ENCODE measurements around the gene ALS2CL.

The ALS2CL gene

GRCh38 chr3:46716461-46717441, 23.3 kb upstream of the ALS2CL start:
- DNase-seq (ENCODE audit: low spot score) = peak; percentile 23

- DNase-seq (ENCODE audit: low spot score) = peak; percentile 17
These were observed 22.2 kb upstream of the ALS2CL start for GRCh38 chr3:46715507-46716175.

GRCh38 chr3:46714728-46715506, 21.4 kb upstream of the ALS2CL start:
- DNase-seq (ENCODE audit: low spot score) = no peak

- no peak for DNase-seq (ENCODE audit: low spot score)
These were observed 20.5 kb upstream of the ALS2CL start for GRCh38 chr3:46713898-46714552.

- no peak for DNase-seq (ENCODE audit: low spot score)
These were observed 19.8 kb upstream of the ALS2CL start for GRCh38 chr3:46713050-46713897.

GRCh38 chr3:46712191-46713049, 18.9 kb upstream of the ALS2CL start:
- DNase-seq (ENCODE audit: low spot score) = no peak

GRCh38 chr3:46711760-46712159, 18.3 kb upstream of the ALS2CL start:
- DNase-seq (ENCODE audit: low spot score) = no peak

GRCh38 chr3:46711305-46711704, 17.8 kb upstream of the ALS2CL start:
- no peak for DNase-seq (ENCODE audit: low spot score)

- DNase-seq (ENCODE audit: low spot score) = no peak
These were observed 17.3 kb upstream of the ALS2CL start for GRCh38 chr3:46710671-46711295.

GRCh38 chr3:46710229-46710628, 16.8 kb upstream of the ALS2CL start:
- no peak for DNase-seq (ENCODE audit: low spot score)

GRCh38 chr3:46709721-46710120, 16.2 kb upstream of the ALS2CL start:
- DNase-seq (ENCODE audit: low spot score) = no peak

- DNase-seq (ENCODE audit: low spot score) = no peak
These were observed 15.7 kb upstream of the ALS2CL start for GRCh38 chr3:46709157-46709654.

- DNase-seq (ENCODE audit: low spot score) = no peak
These were observed 15.1 kb upstream of the ALS2CL start for GRCh38 chr3:46708401-46709156.

- DNase-seq (ENCODE audit: low spot score) = no peak
These were observed 14.1 kb upstream of the ALS2CL start for GRCh38 chr3:46707601-46708011.

GRCh38 chr3:46706771-46707582, 13.5 kb upstream of the ALS2CL start:
- DNase-seq (ENCODE audit: low spot score) = no peak

- DNase-seq (ENCODE audit: low spot score) = no peak
These were observed 12.5 kb upstream of the ALS2CL start for GRCh38 chr3:46705751-46706552.

- DNase-seq (ENCODE audit: low spot score) = peak; percentile 80
These were observed 11.6 kb upstream of the ALS2CL start for GRCh38 chr3:46705022-46705530.

All from D341Med (cell line).